Posterior cingulate gyrus (tissue), 11 donors: ENCODE measurements around the gene HS6ST3.

Experiments used
- DNase-seq, 10 donors: peaks; one replicate each; pipeline versions ENCODE4 v3.0.0 to v3.0.0-alpha.2; 2020 to 2021; ENCODE audit warnings: mixed read lengths in 3 of 10
- intact Hi-C: fragments of 100-400 bp; cut with DNase I; formaldehyde crosslinking; loops from one replicate; pipeline ENCODE4 v1.15.1; 2023

HS6ST3 gene

DNA sequence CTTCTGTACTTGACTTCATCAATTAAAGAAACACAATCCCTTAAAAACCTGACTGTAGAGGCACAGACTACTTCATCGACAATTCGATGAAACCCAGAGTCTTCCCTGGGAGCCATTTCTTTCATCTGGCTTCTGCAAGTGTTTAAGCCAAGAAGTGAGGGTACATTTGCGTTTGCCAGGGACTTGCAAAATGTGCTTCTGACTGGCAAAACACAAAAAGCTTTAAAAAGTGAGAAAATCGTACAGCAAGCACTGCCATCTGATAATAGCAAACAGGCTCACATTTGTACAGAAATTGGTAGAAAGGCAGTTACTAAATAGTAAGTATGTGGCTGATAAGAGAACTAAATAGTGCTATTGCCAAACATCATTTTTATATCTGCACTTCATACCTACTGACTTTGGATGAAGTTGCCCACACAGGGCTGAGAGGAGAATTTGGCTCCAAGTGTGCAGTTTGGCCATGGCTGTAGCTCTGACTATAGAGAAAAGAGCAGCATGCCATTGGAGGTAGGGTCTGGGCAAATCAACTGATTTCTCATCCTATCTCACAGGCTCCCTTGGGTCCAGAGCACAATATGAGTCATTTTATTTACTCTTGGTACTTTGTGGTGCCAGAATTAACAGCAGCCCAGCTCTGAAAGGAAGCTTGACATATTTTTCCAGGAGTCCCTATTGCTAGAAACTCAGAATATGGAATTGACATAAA is 546.2 kb downstream of the HS6ST3 start:
- peak in 1 of 10 donors; percentile 60 for DNase-seq
- intact Hi-C loops: no loop called here

DNA sequence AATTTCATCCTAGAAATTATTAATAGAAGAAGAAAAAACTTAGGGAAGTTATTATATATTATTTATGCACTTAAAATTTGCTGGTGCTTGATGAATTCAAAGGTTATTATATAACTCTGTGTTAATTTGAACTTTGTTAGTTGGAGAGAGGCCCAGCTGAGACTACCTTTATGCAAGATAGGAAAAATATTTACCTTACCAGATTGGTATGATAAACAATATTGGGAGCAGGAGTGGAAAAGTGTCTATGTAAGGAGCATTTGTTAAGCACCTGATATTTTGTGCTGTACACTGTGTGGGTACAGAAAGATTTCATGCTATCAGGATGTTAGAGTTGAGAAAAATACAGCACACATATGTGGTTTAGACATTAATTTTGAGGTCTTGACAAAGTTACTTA is 547.1 kb downstream of the HS6ST3 start:
- no peak for DNase-seq
- intact Hi-C loops: no loop called here

DNA sequence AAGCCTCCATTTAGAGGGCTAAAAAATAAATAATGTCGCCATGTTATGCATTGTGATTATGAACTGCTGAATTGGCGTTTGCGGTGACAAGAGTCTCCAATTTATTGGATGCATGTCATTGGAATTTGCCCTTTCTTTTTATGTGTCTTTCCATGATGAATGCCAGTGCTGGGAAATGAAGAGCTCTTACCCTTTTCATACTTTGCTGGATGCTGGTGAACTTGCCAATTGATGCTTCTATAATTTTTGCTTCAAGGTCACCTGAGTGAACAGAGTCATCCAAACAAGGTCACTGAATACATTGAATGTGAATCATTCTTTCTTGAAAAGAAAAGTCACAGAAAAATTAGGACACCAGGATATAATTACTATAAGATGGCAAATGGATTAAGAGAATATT is 556.2 kb downstream of the HS6ST3 start:
- DNase-seq: no peak
- intact Hi-C loops: no loop called here

DNA sequence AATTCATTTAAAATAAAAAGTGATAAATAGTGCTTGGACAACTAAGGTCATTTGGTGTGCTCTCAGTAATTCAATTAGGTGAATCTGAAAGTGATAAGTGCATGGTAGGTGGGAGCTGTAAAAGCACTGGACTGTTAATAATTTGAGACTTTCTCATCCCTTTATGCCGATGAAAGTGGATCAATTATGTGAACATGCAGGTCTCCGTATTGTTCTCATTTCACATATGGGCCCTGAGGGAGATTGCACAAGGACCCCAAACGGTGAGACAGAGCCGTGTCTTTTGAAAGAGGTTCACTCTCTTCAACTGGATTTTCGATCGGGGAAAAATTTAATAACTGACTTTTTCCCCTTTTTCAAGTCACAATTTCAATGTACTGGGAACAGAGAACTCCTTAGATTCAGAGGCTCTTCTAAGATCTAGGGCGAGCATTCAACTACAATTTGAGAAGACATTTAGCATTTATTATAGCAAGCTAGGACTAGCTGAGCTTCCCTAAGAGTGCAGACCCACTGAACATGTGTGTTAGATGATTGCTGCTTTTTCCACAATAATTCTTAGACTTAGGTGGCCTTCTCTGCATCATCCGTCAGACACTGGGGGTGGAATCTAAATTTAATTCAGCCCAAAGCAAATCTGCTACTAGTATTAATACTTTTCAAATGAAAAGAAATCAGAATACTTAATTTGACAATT is 556.8 kb downstream of the HS6ST3 start:
- intact Hi-C loops: no loop called here

DNA sequence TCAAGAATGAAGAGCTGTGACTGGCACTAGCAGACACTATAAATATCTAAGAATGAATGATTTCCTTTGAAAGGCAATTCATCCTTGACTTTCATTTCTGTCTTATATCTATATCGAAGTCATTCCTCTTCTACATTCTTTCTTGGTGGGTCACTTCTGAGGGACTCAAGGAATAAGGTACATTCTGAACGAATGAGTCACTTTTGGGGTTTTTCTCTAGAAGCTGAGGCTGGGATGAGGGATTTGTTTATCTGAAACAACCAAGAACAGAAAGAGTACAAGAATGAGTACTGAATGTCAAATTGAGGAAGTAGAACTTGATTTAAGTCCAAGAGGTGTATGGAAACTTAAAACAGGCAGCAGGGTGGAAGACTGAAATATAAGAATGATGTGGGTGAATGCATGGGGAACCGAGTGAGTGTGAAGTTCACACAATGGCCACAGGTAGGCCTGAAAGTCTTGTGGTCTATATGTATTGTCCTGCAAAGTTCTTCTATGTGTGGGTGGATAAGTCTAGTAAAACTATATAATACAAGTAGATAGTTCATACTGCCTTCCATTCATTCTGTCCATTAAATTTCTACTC is 560.5 kb downstream of the HS6ST3 start:
- intact Hi-C loops: no loop called here
- DNase-seq: no peak

More for the DNA sequence above, 556.8 kb downstream of the HS6ST3 start:
- no peak for DNase-seq

DNA sequence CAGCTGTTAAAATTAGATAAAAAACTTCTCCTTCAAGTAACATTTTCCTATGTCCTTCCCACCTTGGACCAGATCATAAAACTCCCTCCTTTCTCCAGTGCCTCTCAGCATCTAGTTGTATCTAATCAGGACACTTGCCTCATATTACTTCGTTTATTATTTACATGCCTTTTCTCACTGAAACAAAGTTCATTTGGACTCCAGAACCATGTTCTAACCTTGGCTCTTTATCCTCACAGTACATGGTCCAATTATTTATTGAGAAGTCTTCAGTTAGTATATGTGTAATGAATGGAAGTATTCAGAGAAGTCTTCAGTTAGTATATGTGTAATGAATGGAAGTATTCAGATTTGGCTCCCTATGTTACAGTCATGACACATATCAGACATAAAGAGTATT is 561.7 kb downstream of the HS6ST3 start:
- intact Hi-C loops: no loop called here
- no peak for DNase-seq

DNA sequence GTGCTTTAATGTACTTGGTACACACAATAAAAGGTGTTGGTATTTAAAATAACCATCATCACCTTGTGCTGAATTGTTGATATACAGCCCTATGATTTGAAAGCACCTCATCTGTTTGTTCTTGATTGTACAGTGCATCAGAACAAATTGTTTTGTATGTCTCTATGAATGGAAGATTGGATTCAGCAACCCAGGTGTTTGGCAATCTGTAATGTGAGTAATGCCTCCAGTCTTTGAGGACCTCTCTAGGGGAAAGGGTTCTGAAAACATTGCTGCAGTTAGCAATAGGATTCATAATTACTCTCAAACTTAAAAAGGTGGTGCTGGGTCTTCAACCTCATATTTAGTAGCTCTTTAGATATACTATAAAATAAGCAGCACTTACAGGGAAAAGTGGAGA is 562.6 kb downstream of the HS6ST3 start:
- intact Hi-C loops: no loop called here
- DNase-seq: no peak

DNA sequence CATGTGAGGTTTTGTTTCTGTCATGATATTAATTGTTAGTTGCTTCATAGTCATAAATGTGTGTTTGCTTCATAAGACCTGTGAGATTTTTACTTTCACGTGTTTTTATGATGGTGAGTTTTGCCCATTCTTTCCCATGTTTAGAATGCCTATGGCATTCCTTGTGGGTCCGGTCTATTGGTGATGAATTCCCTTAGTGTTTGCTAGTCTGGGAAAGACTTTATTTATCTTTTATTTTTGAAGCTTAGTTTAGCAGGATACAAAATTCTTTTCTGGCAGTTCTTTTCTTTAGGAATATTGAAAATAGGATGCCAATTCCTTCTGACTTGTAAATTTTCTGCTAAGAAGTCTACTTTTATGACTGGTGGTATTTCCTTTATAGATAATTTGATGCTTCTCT is 571.7 kb downstream of the HS6ST3 start:
- intact Hi-C loops: no loop called here
- no peak for DNase-seq

DNA sequence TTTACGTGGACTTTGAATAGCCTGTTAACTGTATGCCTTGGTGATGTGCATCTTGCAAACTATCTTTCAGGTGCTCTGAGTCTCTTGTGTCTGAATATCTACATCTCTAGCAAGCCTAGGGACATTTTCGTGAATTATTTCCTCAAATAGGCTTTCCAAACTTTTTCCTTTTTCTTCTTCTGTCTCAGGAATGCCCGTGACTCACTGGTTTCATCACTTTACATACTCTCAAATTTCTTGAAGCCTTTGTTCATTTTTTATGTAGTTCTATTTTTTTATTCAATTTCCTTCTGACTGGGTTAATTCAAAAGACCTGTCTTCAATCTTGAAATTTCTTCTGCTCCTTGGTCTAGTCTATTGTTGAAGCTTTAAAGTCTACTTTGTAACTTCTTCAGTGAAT is 572.1 kb downstream of the HS6ST3 start:
- no peak for DNase-seq
- intact Hi-C loops: no loop called here

DNA sequence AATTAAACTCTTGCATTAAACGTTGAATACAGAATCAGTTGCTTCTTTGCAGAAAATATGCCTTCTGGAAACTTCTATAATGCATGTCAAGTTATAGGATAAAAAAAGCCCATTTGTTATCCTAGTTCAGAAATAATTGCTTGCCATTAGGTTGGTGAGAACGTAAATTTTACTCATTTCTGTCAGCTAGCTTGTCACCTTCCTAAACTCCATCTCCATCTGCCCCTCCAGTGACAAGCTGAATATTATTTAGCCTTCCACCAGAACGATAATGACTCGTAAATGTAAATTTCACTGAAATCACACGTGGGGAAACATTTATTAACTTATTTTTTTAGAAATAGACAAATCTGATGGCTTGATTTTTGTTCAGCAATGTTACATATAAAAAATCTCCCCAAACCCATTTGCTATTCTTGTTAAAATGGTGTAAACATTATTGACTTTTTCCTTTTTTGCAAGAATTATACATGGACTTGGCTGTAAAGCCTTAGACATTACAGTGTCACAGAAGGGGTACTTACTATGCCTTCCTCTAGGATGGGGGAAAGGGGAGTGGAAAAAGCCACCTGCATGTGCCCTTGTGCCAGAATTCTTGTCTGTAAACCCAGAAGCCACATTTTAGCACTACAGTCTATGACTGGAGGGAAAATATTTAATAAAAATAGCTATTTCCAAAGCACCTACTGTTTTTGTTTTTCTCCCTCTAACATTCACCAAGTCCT is 577.5 kb downstream of the HS6ST3 start:
- no peak for DNase-seq
- intact Hi-C loops: no loop called here

DNA sequence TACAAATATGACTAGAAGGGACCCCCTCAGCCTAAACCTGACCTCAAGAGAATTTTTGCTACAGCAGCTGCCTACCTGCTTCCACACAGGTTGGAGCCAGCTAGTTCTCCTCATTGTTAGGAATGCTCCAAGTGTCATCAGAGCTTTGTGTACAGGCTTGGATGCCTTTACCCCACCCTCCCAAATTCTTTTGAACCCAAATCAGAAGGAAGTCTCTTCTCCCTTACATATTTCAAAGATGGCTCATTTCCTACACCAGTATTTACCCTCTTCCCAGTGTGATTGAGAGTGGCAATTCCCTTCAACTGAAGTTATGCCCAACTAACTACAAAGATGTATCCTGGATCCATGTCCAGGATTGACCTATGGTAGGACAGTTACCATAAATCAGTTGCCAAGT is 581.2 kb downstream of the HS6ST3 start:
- intact Hi-C loops: no loop called here
- no peak for DNase-seq

DNA sequence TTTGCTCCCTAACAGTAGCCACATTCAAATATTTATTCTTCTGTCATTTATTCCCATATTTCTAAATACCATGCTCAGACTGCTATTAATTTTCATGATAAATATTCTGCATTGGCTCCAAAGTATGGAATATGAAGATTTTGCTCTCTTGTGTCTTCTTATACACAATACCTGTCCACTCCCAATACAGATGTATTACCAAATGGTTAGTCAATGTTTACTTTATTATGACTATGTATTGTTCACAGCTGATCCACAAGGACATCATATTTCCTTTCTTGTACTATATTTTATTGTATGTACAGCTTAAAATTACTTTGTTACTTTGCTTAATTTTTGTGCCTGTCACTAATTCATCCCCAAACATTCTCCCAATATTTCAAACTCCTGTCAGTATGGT is 582.1 kb downstream of the HS6ST3 start:
- DNase-seq: no peak
- intact Hi-C loops: no loop called here

DNA sequence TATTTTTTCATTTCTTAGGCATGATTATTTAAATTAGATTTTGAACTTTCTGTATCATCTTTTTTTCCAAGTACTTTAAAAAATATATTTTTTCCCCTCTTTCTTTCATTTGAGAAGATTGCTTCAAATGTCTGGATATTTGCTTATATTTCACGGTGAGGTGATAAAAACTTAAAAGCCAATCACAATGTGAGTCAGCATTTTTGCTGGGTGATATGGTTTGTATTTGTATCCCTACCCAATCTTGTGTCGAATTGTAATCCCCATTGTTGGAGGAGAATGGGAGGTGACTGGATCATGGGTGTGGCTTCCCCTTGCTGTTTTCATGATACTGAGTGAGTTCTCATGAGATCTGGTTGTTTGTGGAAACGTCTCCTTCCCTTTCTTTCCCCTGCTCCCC is 583.9 kb downstream of the HS6ST3 start:
- intact Hi-C loops: no loop called here
- no peak for DNase-seq

DNA sequence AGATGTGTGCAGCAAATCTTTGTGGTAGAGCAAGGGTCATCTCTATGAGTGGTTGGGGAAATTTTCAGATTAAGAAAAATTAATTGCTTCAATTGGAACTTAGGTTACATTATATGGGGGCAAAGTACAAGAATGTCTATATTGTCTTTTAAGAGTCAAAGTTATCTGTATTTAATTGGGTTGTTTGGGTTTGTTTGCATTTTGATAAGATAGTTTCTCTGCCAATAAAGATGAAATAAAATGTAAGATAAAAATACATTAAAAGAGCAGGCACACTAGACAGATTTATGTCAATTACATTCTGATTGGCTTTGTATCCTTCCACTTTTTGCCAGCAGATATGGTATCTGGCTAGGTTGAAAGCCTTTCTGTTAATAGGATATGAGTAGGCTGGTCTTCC is 587.1 kb downstream of the HS6ST3 start:
- intact Hi-C loops: no loop called here
- DNase-seq: no peak

DNA sequence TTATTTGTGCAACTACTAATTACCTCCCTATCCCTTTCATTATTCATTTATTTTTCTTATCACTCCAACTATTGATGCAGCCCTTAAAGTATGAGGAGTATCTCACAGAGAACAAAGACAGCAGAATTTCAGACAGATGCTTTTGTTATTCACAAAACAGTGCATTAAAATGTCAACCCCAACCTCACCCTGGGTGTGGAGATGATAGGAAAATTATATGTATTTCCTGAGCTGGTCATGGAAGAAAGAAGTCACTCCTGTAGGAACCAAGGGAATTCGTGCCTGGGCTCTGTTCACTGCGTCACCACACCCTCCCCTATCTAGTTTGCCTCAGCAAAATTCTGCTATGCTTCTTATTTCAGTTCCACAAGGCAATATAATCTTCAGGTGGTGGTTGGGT is 588.9 kb downstream of the HS6ST3 start:
- DNase-seq: no peak
- intact Hi-C loops: no loop called here

DNA sequence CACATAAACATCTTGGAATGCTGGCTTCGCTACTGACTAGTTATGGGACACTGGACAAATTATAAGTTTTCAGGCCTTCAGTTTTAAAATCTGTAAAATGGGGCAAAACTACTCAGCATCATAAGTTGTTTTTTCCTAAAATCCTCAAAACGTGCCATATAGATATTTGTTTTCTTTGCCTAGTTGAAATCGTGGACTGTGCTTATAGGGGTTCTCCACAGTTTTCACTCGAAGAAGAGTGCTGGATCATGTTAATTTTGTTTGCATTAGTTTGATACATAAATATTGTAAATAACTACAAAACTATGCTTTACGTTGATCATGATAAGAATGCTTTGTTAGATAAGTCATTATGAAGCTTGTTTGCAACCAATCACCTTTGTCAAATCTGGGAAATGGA is 591.0 kb downstream of the HS6ST3 start:
- no peak for DNase-seq
- intact Hi-C loops: no loop called here

DNA sequence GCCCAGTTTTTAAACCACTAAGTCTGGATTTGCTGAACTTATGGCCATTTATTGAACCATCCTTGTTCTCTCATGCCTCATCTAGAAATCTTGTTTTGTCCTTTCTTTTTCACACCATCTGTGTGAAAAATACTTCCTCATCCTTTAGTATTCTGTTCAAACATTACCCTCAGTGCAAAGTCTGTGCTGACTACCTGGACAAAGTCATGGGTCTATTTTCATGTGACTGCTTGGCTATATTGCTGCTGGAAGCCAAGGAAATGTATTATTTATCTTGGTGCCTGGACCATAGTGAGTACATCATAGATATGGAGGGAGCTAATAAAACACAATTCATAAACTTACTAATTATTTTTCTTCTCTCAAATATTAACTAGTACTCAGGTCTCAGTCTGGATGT is 591.9 kb downstream of the HS6ST3 start:
- intact Hi-C loops: no loop called here
- DNase-seq: no peak

DNA sequence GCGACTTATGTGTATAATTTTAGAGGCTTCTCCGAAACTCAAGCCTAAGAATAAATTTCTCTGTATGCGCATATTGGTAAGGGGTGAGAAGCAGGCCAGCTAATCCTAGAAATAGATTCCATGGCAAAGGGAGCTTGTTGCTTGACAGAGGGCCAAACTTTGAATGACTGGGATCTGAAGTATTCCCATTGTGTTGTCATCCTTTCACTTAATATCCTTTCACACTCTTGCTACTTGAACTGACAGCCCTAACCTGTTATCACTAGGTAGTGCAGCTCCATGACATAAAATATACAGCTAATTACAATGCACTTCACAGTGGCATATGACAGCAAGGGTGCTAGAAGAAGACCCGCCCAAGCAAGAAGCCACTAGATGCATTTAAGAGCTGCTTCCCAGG is 594.6 kb downstream of the HS6ST3 start:
- no peak for DNase-seq
- intact Hi-C loops: no loop called here

DNA sequence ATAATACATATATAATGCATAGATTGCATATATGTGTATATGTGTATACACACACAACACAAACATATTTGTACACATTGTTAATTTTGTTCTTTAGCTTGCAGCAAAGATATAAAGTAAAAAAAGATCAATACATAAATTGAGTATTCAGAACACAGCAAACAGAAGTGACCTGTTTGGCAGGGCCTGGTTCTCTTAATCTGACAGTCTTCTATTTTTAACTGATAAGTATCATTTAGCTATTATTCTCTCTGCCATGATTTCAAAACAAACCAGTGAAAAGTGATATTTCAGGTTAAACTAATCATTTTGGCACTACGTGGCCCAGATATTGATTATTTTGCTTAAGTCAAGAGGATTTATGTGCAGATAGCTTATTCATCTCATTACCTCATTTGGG is 595.0 kb downstream of the HS6ST3 start:
- intact Hi-C loops: no loop called here
- DNase-seq: no peak

DNA sequence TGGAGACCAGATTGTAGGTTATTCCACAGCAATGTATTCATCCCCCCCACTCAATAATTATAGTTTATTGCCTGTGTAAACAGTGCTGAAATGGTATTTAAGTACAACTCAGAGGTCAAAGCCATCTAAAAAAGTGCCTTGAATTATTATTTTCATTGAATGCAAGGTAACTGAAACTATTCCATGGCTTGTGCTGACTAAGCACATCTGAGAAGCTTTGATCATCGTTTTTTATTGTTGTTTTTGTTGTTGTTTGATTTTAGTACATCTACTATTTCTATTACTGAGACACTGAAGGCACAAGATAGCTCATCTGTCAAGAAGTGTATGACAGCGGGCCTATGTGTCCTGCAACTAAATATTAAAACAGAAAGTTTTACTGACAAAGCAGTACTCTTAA is 596.4 kb downstream of the HS6ST3 start:
- no peak for DNase-seq

DNA sequence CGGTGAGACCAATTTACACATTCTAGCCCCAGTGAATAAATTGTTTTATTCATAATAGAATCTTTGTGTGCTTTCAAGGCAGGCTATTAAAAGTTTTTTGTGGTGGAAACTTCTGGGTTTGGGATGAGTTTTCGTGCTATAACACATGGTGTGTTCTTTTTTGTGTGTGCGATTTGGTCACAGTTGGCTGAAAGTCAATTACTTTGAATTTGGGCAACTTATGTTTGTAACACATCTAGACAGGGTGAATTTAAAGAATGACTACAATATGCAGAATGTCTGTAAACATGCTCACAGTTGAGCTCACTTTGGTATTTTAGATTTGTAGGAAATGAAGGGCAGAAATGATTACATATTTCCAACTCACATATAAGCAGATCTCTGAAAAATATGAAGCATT is 597.3 kb downstream of the HS6ST3 start:
- DNase-seq: no peak
- intact Hi-C loops: no loop called here

More for the DNA sequence above, 596.4 kb downstream of the HS6ST3 start:
- intact Hi-C loops: no loop called here
